ENCODE data around the gene LRRN2. TPM values are rescaled to one million over a fixed set of nuclear protein-coding genes. Genes with fewer than 3 reads are reported as not detected.

Gene LRRN2
- total RNA-seq, 2 donors from 2014 or later, result 0.33 to 1.6 TPM

DNA sequence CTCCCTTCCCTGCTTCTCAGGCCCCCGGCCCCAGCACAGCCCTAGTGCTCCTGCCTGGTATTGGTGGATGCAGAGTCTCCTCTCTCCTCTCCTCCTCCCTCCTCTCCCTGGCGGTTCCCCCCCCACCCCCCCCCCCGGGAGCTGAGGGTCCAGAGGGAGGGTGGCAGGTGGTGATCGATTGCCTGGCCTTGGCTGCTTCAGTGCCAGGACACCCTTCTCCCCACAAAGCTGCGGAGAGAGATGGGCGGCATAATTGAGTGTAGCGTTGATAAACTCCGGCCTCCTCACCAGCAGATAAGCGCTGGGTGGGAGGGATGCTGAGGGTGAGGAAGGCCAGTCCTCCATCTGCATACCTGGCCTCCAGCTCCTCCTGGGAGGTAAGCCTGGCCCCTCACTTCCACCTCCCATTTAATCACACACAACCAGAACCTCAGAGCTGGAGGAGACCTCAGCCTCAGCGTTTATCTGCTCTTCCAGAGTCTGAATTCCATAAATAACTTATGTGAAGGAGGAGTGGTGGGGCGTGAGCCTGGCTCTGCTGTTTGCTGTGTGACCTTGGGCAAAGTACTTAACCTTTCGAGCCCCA, 60.8 kb downstream of the LRRN2 start:
- DNase-seq (no peak), ATAC-seq (no peak)
- no peaks in the 10 kb centered on the region for H3K9me3 ChIP-seq
- no peaks in the 10 kb centered on the region for H3K36me3 ChIP-seq (replicated peaks in 1 of 2; ENCODE audit: insufficient read depth in 1 of 2, low read depth in 2 of 2)
- no peaks in the 10 kb centered on the region for H3K27me3 ChIP-seq
- no peak overlapping the region for H3K4me3 ChIP-seq
- intact Hi-C loops (cut with DNase I), result no loop called here
- H3K27ac ChIP-seq, result no peak overlapping the region
- 13 to 24% methylated on average over 12 of the region's 12 CpGs for WGBS, 2 donors
- TF ChIP-seq POLR2A (IDR thresholded peaks at IDR 0.05) (no peak), CTCF (IDR thresholded peaks at IDR 0.05) (no peak)
- no peaks in the 10 kb centered on the region for H3K4me1 ChIP-seq

DNA sequence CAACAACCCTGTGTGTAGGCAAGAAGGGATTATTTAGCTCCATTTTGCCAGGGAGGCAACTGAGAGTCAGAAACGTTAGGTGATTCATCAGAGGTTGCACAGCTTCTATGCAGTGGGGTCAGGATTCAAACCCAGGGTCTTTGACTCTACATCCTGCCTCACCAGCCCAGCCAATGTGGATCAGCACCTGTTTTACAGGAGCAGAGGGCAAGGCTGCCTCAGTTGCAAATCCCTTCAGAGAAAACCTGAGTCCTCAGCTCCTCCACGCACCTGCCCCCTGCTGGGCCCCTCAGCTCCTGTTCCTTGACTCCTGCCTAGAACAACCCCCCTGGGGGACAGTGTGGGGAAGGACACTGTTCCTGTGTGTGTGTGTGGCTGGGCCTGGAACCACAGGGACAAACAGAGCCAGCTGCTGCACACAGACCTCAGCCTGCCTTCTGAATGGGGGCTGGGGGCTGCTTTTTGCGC, 61.6 kb downstream of the LRRN2 start:
- WGBS, 2 donors, result 62 to 79% methylated on average over 2 to 3 of the region's 3 CpGs
- Histone ChIP-seq H3K4me1 (no peaks in the 10 kb centered on the region), H3K27ac (no peak overlapping the region), H3K36me3 (replicated peaks in 1 of 2; ENCODE audit: insufficient read depth in 1 of 2, low read depth in 2 of 2) (no peaks in the 10 kb centered on the region), H3K9me3 (no peaks in the 10 kb centered on the region), H3K4me3 (no peak overlapping the region), H3K27me3 (no peaks in the 10 kb centered on the region)
- ATAC-seq, result no peak
- DNase-seq, result no peak
- intact Hi-C loops (cut with DNase I), result no loop called here
- TF ChIP-seq CTCF (IDR thresholded peaks at IDR 0.05) (peak in 1 of 7 experiments; percentile 4), POLR2A (IDR thresholded peaks at IDR 0.05) (no peak)

DNA sequence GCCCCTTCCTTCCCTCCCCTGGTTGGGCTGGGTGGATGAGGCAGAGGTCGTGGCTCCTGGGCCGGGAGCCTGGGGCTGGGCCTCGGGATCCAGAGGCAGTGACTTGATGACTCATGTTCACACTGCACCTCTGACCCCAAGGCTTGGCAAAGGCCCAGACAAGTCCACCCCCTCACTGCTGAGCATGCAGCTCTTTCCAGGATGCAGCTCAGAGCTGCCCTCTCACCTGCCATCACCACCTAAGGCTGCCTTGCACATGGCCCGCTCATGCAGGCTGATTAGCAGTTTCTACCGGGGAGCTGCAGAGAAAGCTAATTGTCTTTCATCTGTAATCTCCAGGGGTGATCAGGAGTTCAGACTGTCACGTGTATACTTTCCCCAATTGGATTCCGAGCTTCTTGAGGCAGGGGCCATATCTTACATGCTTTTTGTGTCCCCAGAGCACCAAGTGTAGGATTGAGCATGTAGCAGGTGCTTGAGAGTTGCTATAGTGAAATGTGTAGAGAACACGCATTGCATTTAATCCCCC, 62.1 kb downstream of the LRRN2 start:
- H3K36me3 ChIP-seq (replicated peaks in 1 of 2; ENCODE audit: insufficient read depth in 1 of 2, low read depth in 2 of 2), result no peaks in the 10 kb centered on the region
- no peak overlapping the region for H3K27ac ChIP-seq
- no peak overlapping the region for H3K4me3 ChIP-seq
- TF ChIP-seq POLR2A (IDR thresholded peaks at IDR 0.05) (no peak), CTCF (IDR thresholded peaks at IDR 0.05) (no peak)
- WGBS, 2 donors, result 41 to 63% methylated on average over 7 to 8 of the region's 8 CpGs
- H3K27me3 ChIP-seq, result no peaks in the 10 kb centered on the region
- intact Hi-C loops (cut with DNase I), result no loop called here
- ATAC-seq, result no peak
- no peaks in the 10 kb centered on the region for H3K4me1 ChIP-seq
- H3K9me3 ChIP-seq, result no peaks in the 10 kb centered on the region
- peak in 3 of 4 donors; percentile 17 to 44 (median 43) for DNase-seq

- H3K27me3 ChIP-seq, result no peaks in the 10 kb centered on the region
- WGBS, 2 donors, result 45 to 65% methylated on average over 4 of the region's 4 CpGs
Measured at GRCh38 chr1:204621996-204622395, 63.5 kb downstream of the LRRN2 start.

More at GRCh38 chr1:204621996-204622395, 63.5 kb downstream of the LRRN2 start:
- Histone ChIP-seq H3K4me3 (no peak overlapping the region), H3K36me3 (replicated peaks in 1 of 2; ENCODE audit: insufficient read depth in 1 of 2, low read depth in 2 of 2) (no peaks in the 10 kb centered on the region), H3K4me1 (no peaks in the 10 kb centered on the region), H3K27ac (no peak overlapping the region), H3K9me3 (no peaks in the 10 kb centered on the region)
- no peak for DNase-seq
- intact Hi-C loops (cut with DNase I), result no loop called here
- no peak for TF ChIP-seq POLR2A (IDR thresholded peaks at IDR 0.05)
- TF ChIP-seq CTCF (IDR thresholded peaks at IDR 0.05), result no peak
- ATAC-seq, result no peak

All from body of pancreas (tissue), 4 donors.